GM18868 (cell line): Measurements from ENCODE around the gene MRPS27.

ENCODE experiments used
- ATAC-seq: cut with Tn5 transposase; IDR thresholded peaks from one replicate; pipeline ENCODE4 v1.9.1; 2021; ENCODE audit warnings: mild to moderate bottlenecking, moderate library complexity; ENCODE audit not compliant: unreplicated experiment

The MRPS27 gene

DNA sequence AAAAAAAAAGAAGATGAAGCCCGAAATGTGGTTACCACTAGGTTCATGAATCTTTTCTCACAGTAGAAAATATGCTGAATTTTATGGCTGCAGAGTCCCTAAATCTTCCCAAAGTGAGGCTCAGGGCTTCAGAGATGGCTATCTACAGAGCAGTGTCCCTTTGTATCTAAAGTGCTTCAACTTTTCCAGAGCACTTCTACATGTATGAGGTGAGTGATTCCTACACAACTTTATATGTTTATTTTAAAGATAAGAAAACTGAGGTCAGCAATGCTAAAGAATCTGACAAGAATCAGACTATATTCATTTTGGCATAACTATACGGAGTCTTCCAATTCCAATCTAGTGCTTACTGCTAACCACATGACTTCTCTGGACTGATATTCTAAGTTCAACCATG lies 53.2 kb downstream of the MRPS27 start:
- no peak for ATAC-seq

DNA sequence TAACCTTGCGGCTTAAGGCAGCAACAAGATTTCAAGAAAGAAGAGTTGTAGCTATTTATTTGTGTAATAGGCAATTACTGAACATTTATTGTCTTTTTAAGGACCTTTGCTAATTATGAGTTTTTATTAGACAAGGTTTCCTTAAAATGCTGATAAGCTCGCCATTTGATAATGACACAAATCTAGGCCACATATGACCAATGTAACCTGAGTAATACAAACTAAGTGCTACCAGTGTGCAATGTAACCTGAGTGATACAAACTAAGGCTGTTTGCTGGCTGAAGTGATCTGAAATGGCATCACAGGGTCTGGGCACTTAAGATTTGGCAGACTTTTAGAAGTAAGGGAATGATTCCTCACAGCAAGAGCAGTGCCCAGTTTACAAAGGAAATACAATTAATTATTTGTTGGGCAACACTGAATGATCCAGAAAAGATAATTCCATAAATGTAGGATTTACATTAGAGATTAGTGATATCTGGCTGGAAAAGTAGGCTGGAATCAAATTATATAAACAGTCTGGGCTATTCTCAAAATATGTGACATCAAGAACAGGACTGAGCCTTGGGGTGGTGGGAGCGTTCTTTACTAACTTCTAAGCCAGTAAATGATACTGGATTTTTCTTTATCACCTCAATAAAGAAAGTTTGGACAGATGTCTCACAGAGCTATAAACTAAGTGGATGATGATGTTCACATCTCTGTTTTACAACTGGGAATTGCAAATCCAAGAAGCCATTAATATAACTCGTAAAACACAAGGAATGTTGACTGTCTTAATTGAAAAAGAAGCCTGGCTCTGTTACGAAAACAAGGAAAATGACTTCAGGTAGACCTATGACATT lies 54.8 kb downstream of the MRPS27 start:
- no peak for ATAC-seq

DNA sequence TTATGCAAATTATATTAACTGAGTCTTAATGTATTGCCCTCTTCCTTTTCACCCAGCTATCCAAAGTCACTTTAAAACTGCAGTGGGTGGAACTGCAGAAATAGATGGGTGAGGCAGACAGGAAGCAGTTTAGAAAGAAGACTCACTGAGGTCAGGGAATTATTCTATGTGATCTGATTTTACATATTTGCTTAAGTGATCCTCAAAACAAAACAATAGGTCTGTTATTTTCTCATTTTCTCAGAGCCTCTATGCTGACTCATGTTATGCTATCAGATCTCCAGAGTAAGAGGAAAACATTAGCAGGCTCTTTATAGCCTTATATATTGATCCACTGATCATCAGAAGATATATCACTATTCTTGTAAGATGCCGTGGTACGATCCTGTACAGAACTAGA lies 63.5 kb downstream of the MRPS27 start:
- no peak for ATAC-seq

DNA sequence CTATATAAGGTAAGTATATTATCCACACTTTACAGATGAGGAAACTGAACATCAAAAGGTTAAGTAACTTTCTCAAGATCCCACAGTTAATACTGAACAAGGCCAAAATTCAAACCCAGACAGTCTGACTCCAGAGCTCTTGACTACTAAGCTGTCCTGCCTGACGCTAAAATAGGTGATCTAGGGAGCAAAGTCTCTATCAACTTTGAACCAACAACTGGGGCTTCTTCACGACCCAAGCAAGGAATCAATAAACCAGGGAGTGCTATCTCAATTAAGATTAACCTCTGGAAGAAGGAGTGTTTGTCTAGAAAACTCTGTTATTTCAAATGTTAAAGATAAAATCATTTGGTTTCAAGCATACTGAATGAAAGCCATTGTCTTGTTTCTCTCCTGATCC lies 64.4 kb downstream of the MRPS27 start:
- no peak for ATAC-seq

DNA sequence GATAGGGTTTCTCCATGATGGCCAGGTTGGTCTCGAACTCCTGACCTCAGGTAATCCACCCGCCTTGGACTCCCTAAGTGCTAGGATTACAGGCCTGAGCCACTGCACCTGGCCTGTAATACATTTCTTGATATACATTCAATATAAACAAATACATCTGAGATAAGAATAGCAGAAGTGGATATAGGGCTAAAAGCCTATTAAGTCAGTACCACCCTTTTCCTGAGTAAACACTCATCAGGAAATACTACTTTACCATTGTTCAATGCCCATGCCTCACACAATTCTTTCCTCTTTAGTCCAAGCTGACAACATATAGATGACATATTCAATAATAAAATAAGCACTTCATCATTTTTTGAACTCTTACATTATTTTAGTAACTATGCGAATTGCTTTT lies 64.8 kb downstream of the MRPS27 start:
- ATAC-seq: no peak

DNA sequence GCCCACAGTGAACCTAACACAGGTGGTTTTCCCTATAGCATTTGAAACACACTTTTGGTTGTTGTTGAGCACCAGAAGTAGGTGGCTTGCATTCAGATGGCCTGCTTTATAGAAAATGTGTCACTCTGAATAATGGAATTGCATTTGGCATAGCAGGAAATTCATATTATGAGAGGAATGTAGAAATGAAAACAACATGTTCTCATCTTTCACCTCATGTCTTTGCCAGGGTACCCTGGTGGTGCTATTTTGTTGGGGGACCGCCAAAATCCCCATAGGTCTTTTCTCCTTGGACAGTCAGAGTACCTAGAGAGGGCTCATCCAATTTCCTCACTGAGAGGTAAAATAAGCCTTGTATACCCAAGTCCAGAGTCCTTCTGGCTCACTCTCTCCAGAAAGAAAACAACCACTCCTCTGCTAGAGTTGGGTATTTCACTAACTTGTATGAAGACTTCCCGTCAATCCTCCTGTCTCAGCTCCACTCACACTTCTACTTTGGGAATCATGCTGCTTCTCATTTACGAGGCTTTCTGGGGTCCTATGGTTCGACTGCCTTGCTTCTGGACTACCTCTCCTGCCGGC lies 67.4 kb downstream of the MRPS27 start:
- ATAC-seq: no peak

DNA sequence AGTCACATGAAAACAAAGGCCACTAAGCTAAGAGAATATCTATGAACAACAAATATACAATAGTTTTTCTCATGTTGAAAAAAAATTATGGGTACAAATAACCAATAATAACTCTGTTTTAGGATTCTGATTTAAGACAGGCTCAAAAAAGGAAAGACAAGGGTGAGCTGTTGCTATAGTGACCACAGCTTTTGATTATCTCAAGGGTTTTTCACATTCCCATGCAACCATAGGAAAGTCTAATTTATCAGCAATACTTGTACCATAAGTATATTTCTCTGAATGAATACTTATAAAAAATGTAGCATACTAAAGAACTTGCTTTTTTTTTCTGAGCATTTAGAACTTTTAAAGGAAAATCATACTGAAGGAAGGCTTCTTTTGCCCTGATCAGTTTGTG lies 68.0 kb downstream of the MRPS27 start:
- ATAC-seq: no peak

DNA sequence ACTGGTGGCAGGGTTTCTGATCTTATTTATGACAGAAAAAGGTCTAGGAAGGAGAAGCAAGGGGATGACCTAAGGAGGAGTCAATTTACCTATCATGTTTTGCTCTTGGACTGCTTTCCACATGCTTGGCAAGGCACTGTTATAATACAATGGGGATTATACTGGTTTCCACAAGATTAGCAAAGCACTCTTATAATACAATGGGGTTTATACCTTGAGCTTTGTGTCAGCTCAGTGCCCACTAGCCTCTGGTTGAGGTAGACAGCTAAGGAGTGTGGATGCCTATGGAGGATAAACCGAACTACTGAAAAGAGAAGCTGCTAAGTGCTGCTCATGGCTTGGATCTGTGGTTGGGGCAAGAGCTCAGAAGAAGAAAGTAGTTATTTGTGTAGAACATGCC lies 68.7 kb downstream of the MRPS27 start:
- ATAC-seq: no peak

DNA sequence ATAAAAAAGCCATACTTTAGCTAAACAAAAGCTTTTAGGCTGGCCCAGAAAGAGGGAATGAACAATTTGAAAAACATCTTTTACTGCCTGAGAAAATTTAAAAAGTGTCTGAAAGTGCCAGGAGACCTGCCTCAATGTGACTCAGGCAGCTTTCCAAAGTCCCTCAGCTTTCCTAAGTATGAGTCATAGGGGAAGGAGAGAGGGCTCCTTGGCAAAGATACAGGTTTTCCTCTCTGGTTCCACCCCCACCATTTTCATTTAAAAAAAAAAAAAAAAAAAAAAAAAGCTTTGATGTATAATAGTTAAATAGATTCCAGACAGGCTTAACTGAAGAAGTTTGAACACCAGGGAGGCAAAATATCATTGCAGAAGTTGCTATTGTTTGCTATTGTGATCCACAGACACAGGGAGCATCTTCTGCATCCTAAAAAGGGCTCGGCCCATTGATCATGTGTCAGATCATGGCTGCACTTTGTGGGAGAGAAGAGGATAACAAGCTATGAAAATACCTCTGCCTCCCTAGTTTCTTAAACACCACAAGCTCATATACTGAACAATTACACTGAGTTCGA lies 71.5 kb downstream of the MRPS27 start:
- ATAC-seq: no peak

DNA sequence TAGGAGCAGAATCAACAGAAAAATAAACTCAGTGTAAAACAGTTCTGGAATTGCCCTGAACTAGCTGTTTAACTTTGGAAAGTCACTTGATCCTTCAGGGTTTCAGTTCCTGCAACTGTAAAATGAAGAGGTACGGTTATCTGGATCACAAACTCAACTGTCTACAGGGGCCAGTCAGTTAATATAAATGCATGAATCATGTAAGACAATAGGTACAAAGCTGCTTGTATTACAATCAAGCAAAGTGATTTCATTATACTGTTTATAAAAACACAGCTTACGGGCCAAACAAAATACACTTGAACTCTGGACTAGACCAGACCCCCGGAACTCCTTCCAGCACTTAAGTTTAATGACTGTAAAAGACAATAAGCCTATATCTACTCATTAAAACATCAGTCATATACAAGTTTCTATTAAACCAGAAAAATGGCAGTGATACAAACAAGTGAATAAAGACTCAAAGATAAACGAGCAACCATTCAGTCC lies 73.0 kb downstream of the MRPS27 start:
- ATAC-seq: no peak

DNA sequence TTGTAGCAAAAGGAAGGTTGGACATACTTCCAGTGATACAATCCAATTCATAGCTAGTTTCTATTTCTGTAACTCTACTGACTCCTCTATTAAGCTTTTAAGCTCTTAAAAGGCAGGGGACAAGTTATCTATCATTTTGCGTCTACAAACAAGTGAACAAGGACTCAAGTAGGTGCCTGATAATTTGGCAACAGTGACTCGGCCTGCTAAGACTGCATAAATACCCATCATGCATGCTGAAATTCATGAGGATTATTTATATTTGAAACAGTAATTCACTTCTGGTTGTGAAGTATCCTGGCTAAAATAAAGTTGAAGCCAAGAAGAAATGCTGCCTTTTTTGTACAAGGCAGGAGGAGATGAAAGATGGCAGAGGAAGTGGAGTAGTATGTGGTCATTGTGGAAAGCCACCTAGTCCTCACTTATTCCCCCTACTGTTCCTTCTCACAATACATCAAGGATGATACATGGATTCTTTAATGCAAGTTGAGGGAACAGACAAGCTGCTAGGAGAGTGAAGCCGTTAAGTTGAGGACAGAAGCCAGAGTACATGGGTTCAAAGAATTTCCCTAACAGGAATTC lies 74.0 kb downstream of the MRPS27 start:
- ATAC-seq: no peak

DNA sequence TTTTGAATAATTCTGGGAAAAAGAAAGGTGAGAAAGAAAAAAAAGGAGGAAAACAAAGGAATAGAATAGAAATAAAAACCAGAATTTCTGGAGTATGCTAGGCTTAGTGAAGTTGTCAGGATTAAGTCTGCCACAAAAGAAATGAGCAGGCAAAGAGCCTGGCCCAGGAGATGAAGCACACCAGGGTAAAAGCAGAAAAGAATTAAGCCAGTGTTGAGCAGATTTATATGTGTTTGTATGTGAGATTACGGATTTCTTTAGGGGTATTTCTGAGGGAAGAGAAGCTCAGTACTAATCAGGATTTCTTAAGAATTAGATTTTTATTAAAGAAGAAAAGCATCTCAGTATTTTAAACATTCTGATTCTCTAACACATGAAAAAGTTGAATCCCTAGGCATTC lies 74.5 kb downstream of the MRPS27 start:
- ATAC-seq: no peak

DNA sequence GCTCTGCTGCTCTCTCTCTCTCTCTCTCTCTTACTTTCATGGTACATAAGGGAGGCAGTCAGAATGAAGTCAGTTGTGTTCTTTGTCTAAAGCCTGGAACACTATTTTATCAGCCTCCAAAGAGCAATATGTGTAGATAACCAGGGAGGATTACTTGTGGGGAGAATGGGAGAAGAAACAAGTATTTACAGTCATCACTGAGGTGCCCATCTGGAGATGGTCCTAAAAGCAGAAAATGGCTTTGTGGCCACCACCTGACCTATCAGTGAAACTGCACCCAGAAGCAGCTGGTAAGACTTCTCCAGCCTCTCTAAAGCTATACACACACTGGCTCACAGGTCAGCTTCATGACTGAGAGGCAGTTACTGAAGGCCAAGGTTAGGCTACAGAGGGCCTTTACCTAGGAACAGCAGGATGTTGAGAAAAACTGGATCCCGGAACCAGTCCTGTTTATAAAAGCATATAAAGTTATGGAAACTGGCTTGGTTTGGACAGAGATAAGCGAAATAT lies 75.1 kb downstream of the MRPS27 start:
- peak; percentile 85 for ATAC-seq

DNA sequence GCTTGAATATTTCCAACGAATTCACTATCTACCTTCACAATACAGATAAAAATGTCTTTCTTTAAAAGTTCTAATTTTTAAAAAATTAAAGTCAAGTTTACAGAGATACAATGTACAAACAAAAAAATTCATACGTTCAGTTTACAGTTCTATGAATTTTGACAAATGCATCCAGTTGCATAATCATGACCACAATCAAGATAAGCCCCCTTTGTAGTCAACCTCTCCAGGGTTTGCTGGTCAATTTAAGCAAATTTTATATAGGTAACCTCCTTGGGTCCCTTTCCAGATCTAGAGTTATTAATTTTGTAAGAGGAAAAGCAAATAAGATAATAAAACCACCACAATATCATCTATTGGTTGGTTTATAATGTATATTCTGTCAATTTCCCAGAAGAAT lies 76.3 kb downstream of the MRPS27 start:
- no peak for ATAC-seq

DNA sequence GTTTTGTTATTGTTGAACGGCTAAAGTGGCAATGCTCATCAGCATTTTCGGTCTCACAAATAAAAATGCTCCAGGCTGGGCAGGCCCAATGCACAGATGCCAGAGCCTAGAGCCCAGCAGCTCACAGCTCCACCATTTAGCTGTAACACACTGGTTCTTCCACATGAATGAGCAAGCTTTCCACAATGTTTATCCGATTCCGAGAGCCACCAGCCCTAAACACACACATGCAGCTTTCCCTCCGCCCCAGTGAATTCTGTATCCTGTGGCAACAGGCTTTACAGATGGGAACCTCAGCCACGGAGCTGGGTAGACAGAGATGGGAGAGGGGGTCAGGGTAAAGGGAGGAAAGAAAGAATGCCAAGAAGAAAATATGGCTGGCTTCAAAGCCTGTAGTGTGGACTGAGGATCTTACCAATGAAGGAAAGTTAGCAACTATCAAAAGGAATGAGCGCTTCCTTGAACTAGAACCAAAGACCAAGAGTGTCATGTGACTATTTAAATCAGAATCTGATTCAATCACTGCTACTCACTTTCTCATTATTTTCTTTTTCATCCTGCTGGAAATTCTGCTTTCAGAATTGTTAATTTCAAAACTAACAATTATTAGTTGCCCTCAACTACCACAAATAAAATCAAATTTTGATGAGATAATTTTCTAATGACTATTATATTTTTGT lies 77.1 kb downstream of the MRPS27 start:
- ATAC-seq: no peak

DNA sequence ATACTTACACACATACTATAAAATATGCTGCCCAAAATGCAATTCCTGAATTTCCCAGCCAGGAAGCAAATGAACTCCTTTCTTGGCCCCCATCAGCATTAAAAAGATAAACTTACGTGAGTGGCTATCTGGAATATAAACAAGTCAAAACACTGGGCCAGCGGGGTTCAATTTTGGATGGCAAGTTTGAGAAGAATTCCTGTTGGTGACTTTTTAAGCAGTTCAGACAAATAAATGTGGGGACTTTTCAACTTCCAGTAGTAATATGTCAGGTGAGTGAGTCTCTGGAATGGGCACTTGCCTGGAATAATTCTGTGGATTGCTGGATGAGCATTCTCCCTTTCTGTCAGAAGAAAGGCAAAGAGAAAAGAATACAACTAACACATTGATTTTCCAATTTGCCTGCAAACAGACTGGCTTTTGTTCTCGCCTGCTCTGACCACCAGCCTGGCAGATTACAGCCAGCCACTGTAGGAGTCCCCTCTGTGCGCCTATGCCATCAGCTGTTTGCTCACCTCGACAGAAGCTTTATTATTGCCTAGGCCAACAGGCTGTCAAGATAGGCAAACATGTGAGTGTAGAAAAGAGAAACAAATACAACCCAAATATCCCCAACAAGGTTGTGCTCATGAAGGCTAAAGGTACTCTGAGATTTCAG lies 78.6 kb downstream of the MRPS27 start:
- ATAC-seq: no peak

DNA sequence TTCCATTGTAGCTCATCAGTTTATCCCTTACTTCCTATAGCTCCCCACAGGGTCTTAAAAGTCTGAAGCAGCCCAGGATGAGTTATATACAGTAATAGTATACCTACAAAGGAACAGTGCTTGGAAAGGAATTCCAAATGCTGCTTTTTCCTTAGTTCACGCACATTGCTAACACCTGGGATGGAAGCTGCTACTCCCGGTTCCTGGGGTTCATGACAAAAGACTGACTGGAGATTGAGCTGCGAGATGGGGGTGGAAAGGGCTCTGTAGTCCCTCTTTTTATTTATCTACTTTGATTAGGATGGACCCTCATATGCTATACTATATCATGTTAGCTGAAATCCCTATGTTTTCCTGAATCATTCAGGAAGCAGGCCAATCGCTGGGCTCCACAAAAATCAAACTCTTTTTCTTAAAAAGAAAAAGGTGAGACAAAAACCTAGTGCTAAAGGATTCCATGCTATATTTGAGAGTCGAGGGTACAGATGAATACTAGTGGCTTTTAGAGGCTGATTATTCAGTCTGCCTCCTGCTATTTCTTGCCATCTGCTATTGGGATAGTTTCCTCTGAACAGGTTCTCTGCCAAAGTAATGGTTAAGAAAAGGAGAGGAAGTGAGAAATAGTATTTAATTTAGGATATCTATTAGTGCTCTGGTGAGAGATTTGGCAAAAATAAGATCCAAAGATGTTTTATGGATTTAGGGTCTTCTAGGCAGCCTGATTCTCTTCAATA lies 81.2 kb downstream of the MRPS27 start:
- no peak for ATAC-seq

DNA sequence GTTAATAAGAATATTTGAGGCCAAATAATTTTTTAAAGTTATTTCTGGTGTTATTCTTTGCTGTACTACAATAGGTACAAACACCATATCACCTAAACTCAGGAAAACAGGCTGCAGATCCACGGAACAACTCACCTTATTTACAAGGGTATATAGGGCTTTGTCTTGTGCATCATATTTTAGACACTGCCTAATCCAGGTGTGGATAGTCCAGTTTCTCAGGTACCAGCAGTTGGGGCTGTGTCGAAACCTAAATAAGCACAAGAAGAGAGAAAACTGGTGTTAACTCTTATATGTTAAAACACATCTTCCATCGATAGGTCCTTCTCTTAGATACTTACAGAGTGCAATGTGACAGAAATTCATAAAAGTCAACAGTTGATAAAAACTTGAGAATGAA lies 82.2 kb downstream of the MRPS27 start:
- no peak for ATAC-seq

DNA sequence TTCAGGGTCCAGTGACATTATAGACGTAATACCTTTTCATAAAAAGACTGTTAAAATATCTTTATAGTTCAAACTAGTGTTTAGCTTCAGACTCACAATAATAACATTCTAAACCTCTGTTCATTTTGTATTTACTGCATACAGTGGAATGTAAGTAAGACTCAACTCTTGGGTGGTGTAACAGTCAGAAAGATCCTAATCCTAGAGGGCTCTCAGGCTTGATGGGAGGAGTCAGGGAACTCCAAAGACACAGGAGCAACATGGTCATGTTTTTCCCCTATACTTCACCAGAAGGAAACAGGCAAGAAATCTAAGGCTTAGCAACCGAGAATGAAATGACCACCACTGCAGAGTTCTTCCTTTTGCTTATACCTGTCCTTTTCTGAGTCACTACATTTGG lies 82.6 kb downstream of the MRPS27 start:
- no peak for ATAC-seq

DNA sequence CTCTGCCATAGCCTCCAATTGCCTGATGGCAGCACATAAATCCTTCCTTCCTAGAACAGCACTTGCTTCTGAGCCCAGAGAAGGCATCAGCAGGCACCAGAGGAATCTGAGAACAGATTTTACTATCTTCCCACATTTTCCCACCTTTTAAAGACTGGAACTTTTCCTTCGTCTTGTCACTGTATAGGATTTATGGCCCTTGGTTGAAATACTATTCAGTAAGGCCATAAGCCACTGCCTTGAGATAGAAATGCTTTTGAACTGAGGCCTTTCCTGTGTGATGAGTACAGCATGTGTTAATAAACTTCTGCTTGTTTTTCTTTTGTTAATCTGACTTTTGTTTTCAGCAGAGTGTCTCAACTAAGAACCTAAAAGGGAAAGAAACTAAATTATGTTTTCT lies 84.3 kb downstream of the MRPS27 start:
- ATAC-seq: no peak
